Natural killer cell (primary cell): ENCODE results near the gene TFCP2L1. TPM values are rescaled to one million over a fixed set of nuclear protein-coding genes. Genes with fewer than 3 reads are reported as not detected.

ENCODE experiments used
- ATAC-seq, 3 donors: fragments of 150-1000 bp in 2 of 3; fragments of 200-7000 bp in 1 of 3; cut with Tn5 transposase; 1 replicate in 1 of 3; 2 replicates in 2 of 3; pipeline ENCODE4 v1.10.0; 2021; ENCODE audit warnings: mild to moderate bottlenecking in 2 of 3, moderate library complexity in 2 of 3
- DNase-seq, 2 donors: peaks; one replicate each; pipeline versions ENCODE4 v3.0.0 to v3.0.0-alpha.2; 2013 to 2021; ENCODE audit warnings: mixed read lengths in 1 of 2
- H3K27ac ChIP-seq: one replicate; pipeline ENCODE4 v1.5.1; 2013; ENCODE audit warnings: mild to moderate bottlenecking, low read length
- H3K27me3 ChIP-seq: one replicate; pipeline ENCODE4 v1.6.1; 2013; ENCODE audit warnings: low read length; ENCODE audit not compliant: control insufficient read depth, insufficient read depth
- H3K36me3 ChIP-seq: one replicate; pipeline ENCODE4 v1.6.1; 2013; ENCODE audit warnings: low read length; ENCODE audit not compliant: control insufficient read depth, insufficient read depth
- H3K4me1 ChIP-seq: one replicate; pipeline ENCODE4 v1.6.1; 2013; ENCODE audit warnings: low read length; ENCODE audit not compliant: control insufficient read depth, insufficient read depth
- H3K4me3 ChIP-seq: one replicate; pipeline ENCODE4 v1.5.1; 2013; ENCODE audit warnings: low read length
- H3K9me3 ChIP-seq: one replicate; pipeline ENCODE4 v1.6.1; 2013; ENCODE audit warnings: low read length; ENCODE audit not compliant: control insufficient read depth, insufficient read depth
- H3K27ac Mint-ChIP-seq, 2 donors: one replicate each; pipeline ENCODE4 v1.8.0; 2022; ENCODE audit warnings: mild to moderate bottlenecking in 2 of 2, mixed read lengths in 2 of 2, moderate library complexity in 1 of 2
- H3K27me3 Mint-ChIP-seq, 2 donors: one replicate each; pipeline ENCODE4 v1.8.0; 2022; ENCODE audit warnings: low read depth in 2 of 2, mixed read lengths in 2 of 2
- H3K36me3 Mint-ChIP-seq: one replicate; pipeline ENCODE4 v1.8.0; 2022; ENCODE audit warnings: mixed read lengths
- H3K4me1 Mint-ChIP-seq, 2 donors: one replicate each; pipeline ENCODE4 v1.8.0; 2022; ENCODE audit warnings: mixed read lengths in 2 of 2
- H3K4me3 Mint-ChIP-seq: one replicate; pipeline ENCODE4 v1.8.0; 2022; ENCODE audit warnings: mild to moderate bottlenecking, moderate library complexity, mixed read lengths
- H3K9me3 Mint-ChIP-seq, 2 donors: one replicate each; pipeline ENCODE4 v1.8.0; 2022; ENCODE audit warnings: mixed read lengths in 2 of 2
- WGBS: methylation state at CpG from one replicate; pipeline ENCODE4 v1.1.7; 2013; ENCODE audit warnings: missing lambda C conversion rate; ENCODE audit not compliant: insufficient coverage; 5-methylcytosine and 5-hydroxymethylcytosine counted together
- intact Hi-C: fragments of 100-400 bp; cut with micrococcal nuclease; formaldehyde crosslinking; loops from one replicate; pipeline ENCODE4 v1.14.2; 2022
- total RNA-seq, 4 donors: library from RNA; stranded (reverse); fragments of 120-200 nt in 1 of 4; gene quantifications; one replicate each; pipeline versions ENCODE4 v1.2.3 to v1.2.4, GENCODE V29; 2013 to 2022
- TF ChIP-seq, protein P1 (sequence below): fragments of 200-600 bp; IDR thresholded peaks from one replicate; pipeline ENCODE4 v1.8.0; 2022; ENCODE audit warnings: antibody characterized with exemption

The TFCP2L1 gene
- total RNA-seq, 3 donors from 2014 or later (not counting 1 experiment from before 2014, with no cell fraction given): 0.72 to 1.8 (median 0.85) TPM

- Histone ChIP-seq H3K9me3 (no peaks in the 10 kb centered on the region), H3K36me3 (no peaks in the 10 kb centered on the region), H3K27ac (no peak overlapping the region), H3K27me3 (no peaks in the 10 kb centered on the region), H3K4me3 (no peak overlapping the region), H3K4me1 (peaks cover 7% of the 10 kb centered on the region)
- Mint-ChIP-seq H3K4me1 (no peaks in the 10 kb centered on the region), H3K27me3 (no peaks in the 10 kb centered on the region), H3K27ac (no peak overlapping the region), H3K36me3 (no peaks in the 10 kb centered on the region), H3K9me3 (no peaks in the 10 kb centered on the region), H3K4me3 (no peak overlapping the region)
- intact Hi-C loops: no loop called here
- ATAC-seq: no peak
- TF ChIP-seq, protein P1, sequence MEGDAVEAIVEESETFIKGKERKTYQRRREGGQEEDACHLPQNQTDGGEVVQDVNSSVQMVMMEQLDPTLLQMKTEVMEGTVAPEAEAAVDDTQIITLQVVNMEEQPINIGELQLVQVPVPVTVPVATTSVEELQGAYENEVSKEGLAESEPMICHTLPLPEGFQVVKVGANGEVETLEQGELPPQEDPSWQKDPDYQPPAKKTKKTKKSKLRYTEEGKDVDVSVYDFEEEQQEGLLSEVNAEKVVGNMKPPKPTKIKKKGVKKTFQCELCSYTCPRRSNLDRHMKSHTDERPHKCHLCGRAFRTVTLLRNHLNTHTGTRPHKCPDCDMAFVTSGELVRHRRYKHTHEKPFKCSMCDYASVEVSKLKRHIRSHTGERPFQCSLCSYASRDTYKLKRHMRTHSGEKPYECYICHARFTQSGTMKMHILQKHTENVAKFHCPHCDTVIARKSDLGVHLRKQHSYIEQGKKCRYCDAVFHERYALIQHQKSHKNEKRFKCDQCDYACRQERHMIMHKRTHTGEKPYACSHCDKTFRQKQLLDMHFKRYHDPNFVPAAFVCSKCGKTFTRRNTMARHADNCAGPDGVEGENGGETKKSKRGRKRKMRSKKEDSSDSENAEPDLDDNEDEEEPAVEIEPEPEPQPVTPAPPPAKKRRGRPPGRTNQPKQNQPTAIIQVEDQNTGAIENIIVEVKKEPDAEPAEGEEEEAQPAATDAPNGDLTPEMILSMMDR: no peak
- DNase-seq: no peak
- WGBS: 85% methylated on average over 19 of the region's 19 CpGs
These were observed 88.7 kb downstream of the TFCP2L1 start for GRCh38 chr2:121196132-121196848.

- Mint-ChIP-seq H3K27ac (no peak overlapping the region), H3K27me3 (no peaks in the 10 kb centered on the region), H3K9me3 (no peaks in the 10 kb centered on the region), H3K36me3 (no peaks in the 10 kb centered on the region), H3K4me3 (no peak overlapping the region), H3K4me1 (no peaks in the 10 kb centered on the region)
- no peak overlapping the region for H3K4me3 ChIP-seq
- no peak for DNase-seq
- no peaks in the 10 kb centered on the region for H3K27me3 ChIP-seq
- H3K4me1 ChIP-seq: peaks cover 7% of the 10 kb centered on the region
- H3K36me3 ChIP-seq: no peaks in the 10 kb centered on the region
- no peaks in the 10 kb centered on the region for H3K9me3 ChIP-seq
- H3K27ac ChIP-seq: no peak overlapping the region
- no peak for ATAC-seq
- 77% methylated on average over 5 of the region's 5 CpGs for WGBS
- intact Hi-C loops: no loop called here
- TF ChIP-seq, protein P1: no peak
These were observed 90.0 kb downstream of the TFCP2L1 start for GRCh38 chr2:121195036-121195435.

DNA sequence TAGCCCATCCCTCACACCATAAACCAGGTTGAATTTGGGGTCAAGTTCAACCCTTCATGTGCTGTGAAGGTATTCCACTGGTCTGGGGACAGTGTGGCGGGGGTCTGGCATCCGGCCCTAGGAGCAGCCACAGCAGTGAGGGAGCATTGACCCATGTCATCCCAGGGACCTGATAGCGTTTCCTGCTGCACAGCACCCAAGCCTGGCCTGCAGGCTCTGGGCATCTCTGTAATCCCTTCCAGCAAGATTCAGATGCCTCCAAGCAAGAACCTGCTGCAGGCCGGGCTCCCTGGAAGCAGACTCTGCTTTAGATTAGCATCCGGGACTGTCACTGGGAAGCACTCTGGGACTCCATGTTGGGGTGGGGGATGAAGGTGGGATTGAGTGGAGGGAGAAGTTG, 90.4 kb downstream of the TFCP2L1 start:
- H3K27me3 ChIP-seq: no peaks in the 10 kb centered on the region
- H3K27me3 Mint-ChIP-seq: no peaks in the 10 kb centered on the region
- ATAC-seq (no peak), DNase-seq (no peak)
- no peaks in the 10 kb centered on the region for H3K9me3 Mint-ChIP-seq
- TF ChIP-seq, protein P1: no peak
- H3K9me3 ChIP-seq: no peaks in the 10 kb centered on the region
- H3K4me1 Mint-ChIP-seq: no peaks in the 10 kb centered on the region
- H3K4me3 ChIP-seq: no peak overlapping the region
- H3K27ac ChIP-seq: no peak overlapping the region
- 86% methylated on average over 5 of the region's 5 CpGs for WGBS
- no peaks in the 10 kb centered on the region for H3K36me3 ChIP-seq
- no peaks in the 10 kb centered on the region for H3K36me3 Mint-ChIP-seq
- H3K4me1 ChIP-seq: peaks cover 7% of the 10 kb centered on the region
- intact Hi-C loops: no loop called here
- no peak overlapping the region for H3K4me3 Mint-ChIP-seq
- no peak overlapping the region for H3K27ac Mint-ChIP-seq

DNA sequence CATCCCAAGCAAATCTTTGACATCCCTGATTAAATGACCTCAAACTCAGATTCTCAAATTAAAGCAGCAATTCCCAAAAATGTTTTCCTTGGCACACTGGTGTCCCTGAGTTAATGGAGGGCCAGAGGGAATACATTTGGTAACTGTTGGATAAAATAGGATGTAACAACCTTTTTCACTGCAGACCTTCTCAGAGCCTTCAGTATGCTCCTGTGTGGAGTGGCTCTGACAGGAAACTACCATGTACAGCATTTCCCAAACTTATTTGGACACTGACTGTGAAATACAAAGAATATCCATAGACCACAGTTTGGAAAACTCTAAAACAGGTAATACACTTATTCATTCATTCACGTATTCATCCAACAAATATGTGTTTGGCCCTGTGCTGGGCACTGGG, 91.8 kb downstream of the TFCP2L1 start:
- Mint-ChIP-seq H3K36me3 (no peaks in the 10 kb centered on the region), H3K27me3 (no peaks in the 10 kb centered on the region), H3K4me1 (no peaks in the 10 kb centered on the region), H3K9me3 (no peaks in the 10 kb centered on the region), H3K4me3 (no peak overlapping the region), H3K27ac (no peak overlapping the region)
- ATAC-seq: no peak
- Histone ChIP-seq H3K4me1 (peaks cover 7% of the 10 kb centered on the region), H3K36me3 (no peaks in the 10 kb centered on the region), H3K27me3 (no peaks in the 10 kb centered on the region), H3K27ac (no peak overlapping the region), H3K9me3 (no peaks in the 10 kb centered on the region), H3K4me3 (no peak overlapping the region)
- DNase-seq: no peak
- intact Hi-C loops: no loop called here
- TF ChIP-seq, protein P1: no peak
- WGBS: 100% methylated on average over 1 of the region's 1 CpG
